EH (cell line): ENCODE data around the gene TREM2.
"Not testable (repeated sequence)": the region's sequence is repeated elsewhere in the genome, so short reads cannot be mapped to it uniquely, and the experiment has no call there.

ENCODE experiments used
- DNase-seq: peaks from one replicate; pipeline ENCODE4 v3.0.0-alpha.2; 2015; ENCODE audit warnings: low read depth

The TREM2 gene

GRCh38 chr6:41162687-41163418, at the start of gene TREM2:
TSS of gene TREM2 (minus strand) at chr6:41163116. CDS start at chr6:41163082, 34 bp downstream.
- DNase-seq = no peak

- no peak for DNase-seq
These were observed 46.8 kb upstream of the TREM2 start for GRCh38 chr6:41209547-41210320.

DNA sequence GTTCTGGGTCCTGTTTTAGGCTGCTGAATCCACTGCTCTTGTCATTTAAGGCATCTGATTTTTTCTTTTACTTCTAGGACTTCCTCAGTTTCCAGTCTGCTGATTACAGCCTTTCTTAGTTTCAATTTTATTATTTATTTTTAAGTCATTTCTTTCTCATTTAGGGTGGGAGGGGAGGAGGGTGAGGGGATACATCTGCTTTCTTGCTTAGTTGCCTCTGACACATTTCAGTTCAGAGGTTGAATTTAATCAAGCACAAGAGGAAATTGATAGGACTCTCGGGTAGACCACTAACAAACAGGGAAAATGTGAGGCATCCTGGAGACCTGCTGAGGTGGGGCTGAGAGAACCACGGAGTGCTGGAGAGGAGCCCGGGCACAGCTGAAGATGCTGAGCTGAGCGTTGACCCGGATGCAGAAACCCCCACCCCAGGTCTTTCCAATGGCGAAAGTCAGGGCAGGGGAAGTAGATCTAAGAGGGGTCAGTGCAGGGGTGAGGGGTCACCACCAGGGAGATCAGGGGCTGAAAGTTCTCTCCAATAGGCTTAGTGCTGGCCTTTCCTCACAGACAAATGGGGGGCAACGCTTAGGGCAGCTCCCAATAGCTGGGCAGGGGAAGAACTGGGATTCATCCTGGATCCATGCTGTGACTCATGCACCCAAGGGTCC, 45.7 kb upstream of the TREM2 start:
- DNase-seq = no peak

GRCh38 chr6:41204156-41204555, 41.2 kb upstream of the TREM2 start:
- DNase-seq = no peak

DNA sequence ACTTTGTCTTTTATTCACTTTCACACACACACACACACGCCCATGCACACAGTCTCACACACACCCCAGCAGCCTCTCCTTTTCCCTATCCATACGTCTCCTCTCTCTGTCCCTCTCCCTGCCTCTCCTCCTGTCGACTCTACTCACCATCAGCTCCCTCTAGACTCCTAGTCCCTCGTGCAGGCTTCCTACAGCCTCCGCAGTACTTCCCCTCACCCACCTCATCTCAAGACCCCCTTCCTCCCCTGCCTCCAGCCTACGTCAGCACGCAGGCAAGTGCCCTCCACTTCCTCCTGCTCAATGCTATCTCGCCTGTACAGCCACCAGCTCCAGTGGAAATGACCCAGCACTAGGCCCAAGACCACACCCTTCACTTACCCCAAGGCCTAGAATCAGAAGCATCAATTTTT, 38.9 kb upstream of the TREM2 start:
- no peak for DNase-seq

- no peak for DNase-seq
These were observed 38.2 kb upstream of the TREM2 start, which contains the start of gene TREML2 for GRCh38 chr6:41200901-41201763. TSS of gene TREML2 (minus strand) at chr6:41201149. CDS start at chr6:41201008, 141 bp downstream.

DNA sequence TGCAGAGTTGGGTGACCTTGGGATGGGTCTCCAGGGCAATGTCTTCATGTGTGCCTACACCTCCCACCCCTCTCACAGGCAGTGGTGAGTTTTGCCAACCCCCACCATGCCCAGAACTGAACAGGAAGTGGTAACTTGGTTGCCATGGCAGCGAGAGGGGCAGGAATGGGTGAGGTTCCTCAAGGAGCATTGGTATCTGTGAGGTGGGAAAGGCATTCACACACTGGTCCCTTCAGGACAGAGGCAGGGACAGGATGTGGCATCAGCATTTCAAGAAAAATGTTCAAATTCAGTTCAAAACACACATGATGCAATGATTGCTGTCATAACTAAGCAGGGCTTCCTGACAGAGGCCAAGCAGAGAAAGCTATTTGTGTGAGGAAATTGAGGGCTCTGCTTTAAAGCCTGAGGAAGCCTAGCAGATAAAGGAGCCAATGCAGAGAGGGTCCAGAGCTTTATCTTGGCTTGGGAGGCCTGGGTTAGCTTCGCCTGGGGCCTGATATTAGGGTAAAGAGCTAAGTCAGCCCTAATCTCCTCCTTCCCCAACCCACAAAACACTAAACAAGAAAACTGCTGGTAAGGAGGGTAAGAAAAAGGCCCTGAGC, 37.5 kb upstream of the TREM2 start:
- peak; percentile 41 for DNase-seq

GRCh38 chr6:41199552-41200246, 36.8 kb upstream of the TREM2 start:
- no peak for DNase-seq

- no peak for DNase-seq
These were observed 34.3 kb upstream of the TREM2 start for GRCh38 chr6:41197234-41197633.

DNA sequence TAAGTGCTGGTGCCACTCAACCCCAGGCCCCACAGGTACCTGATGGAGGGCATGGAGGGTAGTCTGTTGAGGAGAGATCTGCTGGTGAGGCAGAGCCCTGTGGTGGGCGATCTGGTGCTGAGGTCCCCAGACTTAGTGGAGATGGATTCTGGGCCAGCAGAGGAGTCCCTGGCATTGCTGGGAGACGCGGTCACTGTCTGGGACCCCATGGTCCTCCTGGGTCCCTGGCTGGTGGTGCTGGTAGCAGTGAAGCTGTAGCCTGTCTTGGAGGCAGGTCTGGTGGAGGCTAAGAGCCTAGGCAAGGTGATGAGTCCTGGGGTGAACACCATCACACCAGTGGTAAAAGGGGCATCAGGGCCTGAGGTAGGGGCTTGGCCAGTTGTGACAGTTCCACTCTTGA, 31.5 kb upstream of the TREM2 start:
- DNase-seq = no peak

- DNase-seq = no peak
These were observed 31.0 kb upstream of the TREM2 start for GRCh38 chr6:41193884-41194283.

- DNase-seq = no peak
These were observed 30.3 kb upstream of the TREM2 start for GRCh38 chr6:41193171-41193734.

DNA sequence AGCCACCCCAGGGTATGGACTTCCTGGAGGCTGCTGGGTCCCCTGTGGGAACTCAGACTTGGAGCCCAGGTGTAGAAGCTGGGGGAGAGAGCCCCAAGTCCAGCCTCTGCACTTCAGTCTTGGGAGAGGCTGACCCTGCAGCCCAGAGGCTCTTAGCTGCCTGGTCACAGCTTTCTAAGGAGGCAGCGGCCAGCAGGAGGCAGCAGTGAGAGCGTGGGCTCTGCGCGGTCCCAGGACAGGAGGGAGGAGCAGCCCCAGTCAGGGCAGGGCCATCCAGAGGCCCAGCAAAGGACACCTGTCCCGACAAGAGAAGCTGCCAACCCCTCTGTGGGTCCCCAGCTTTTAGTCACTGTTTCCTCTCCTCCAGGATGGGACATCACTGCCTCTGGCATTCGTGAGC, 28.7 kb upstream of the TREM2 start:
- peak; percentile 29 for DNase-seq

GRCh38 chr6:41190791-41191190, 27.9 kb upstream of the TREM2 start:
- no peak for DNase-seq

- DNase-seq = no peak
These were observed 27.1 kb upstream of the TREM2 start for GRCh38 chr6:41189967-41190366.

DNA sequence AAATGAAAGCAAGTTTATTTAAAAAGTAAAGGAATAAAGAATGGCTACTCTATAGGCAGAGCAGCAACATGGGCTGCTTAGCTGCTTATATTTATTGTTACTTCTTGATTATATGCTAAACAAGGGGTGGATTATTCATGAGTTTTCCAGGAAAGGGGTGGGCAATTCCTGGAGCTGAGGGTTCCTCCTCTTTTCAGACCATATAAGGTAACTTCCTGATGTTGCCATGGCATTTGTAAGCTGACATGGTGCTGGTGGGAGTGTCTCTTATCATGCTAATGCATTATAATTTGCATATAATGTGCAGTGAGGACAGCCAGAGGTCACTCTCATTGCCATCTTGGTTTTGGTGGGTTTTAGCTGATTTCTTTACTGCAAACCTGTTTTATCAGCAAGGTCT, 26.1 kb upstream of the TREM2 start:
- not testable (repeated sequence) for DNase-seq

- DNase-seq = no peak
These were observed 25.3 kb upstream of the TREM2 start for GRCh38 chr6:41187924-41188886.

GRCh38 chr6:41186031-41186562, 23.2 kb upstream of the TREM2 start:
- DNase-seq = no peak

GRCh38 chr6:41184761-41185160, 21.8 kb upstream of the TREM2 start:
- DNase-seq = no peak
